ENCODE data around the gene SEPSECS.

The SEPSECS gene

DNA sequence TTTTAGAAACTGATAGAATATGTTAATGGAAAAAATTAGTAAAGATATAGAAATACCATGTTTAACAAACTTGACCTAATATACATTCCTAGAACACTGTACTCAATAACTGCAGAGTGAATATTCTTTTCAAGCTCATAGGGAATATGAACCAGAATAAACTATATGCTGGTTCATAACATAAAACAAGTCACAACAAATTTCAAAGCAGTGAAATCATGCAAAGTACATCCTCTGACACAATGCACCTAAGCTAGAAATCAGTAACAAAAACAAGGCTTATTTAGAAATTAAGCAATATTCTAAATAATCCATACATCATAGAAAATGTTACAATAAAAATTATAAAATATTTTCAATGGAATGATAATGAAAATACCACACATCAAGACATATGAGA is 9.2 kb upstream of the SEPSECS start:
- TF ChIP-seq POLR2A (IDR thresholded peaks at IDR 0.05; ENCODE audit: low read length): no peak
- no peak for TF ChIP-seq GATA1 (IDR thresholded peaks at IDR 0.05; ENCODE audit: low read depth, low read length)
- no peak for DNase-seq

DNA sequence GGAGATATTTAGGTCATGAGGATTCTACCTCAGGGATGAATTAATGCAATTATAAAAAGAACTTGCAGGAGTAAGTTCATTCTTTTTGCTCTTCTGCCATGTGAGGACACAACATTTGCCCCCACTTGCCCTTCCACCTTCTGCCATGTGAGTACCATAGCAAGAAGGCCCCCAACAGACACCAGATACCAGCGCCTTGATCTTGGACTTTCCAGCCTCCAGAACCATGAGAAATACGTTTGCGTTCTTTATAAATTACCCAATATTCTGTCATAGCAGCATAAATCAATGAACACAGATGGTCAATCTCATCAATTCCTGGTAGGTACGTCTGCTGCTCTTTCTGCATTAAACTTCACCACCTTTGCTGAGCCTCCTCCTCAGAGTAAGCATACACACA is 5.7 kb upstream of the SEPSECS start:
- DNase-seq: no peak
- TF ChIP-seq GATA1 (IDR thresholded peaks at IDR 0.05; ENCODE audit: low read depth, low read length) (no peak), POLR2A (IDR thresholded peaks at IDR 0.05; ENCODE audit: low read length) (no peak)

DNA sequence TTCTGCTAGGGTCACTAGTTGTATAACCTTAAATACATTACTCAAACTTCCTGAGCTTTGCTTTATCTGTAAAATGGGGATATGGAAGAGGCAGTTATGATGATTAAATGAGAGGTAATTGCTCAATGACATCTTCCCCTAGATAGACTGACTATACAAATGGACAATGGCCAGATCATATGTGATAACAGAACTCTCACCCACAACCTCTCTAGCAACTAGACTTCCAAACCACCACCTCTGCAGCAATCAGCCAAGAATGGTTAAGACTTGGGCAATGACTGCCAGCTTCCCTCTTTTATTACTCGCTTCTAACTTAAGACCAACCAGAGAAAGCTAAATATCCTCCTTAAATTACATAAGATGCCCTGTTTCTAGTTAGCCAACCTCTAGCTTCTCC is 2.9 kb upstream of the SEPSECS start:
- no peak for DNase-seq
- no peak for TF ChIP-seq POLR2A (IDR thresholded peaks at IDR 0.05; ENCODE audit: low read length)
- no peak for TF ChIP-seq GATA1 (IDR thresholded peaks at IDR 0.05; ENCODE audit: low read depth, low read length)

DNA sequence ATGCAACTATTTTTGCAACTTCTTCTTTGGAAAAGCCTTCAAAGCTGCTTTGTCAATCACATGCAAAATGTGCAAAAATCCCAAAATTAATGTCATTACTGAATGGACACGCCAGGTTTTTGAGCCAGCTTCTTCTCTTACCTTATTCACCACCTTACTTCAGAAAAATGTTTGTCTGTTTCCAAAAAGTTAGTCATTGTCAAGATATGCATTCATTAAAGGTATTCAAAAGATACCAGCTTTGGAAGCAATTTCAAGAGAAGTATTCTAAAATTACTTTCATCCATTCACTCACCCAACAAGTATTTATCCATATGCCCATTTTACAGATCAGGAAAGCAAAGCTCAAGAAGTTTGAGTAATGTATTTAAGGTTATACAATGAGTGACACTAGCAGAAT is 2.3 kb upstream of the SEPSECS start:
- TF ChIP-seq POLR2A (IDR thresholded peaks at IDR 0.05; ENCODE audit: low read length) (no peak), GATA1 (IDR thresholded peaks at IDR 0.05; ENCODE audit: low read depth, low read length) (no peak)
- no peak for DNase-seq

DNA sequence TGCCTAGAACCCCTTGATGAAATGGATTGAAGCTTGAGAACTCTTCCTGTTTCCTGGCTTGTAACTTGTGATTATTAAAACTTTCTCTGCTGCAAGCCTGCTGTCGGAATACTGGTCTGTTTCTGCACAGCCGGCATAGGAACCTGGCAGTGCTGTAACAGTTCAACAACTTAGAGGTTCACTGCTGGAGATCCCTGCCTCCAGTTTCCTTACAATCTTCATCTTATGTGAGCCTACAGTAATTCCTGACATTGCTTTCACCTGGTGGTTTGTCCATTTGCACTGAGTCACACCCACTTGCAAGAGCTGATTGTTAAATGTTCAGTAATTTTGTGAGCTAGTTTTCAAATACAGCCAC is 1.3 kb upstream of the SEPSECS start:
- TF ChIP-seq POLR2A (IDR thresholded peaks at IDR 0.05; ENCODE audit: low read length): no peak
- TF ChIP-seq GATA1 (IDR thresholded peaks at IDR 0.05; ENCODE audit: low read depth, low read length): no peak
- DNase-seq: peak; percentile 44 to 49

- TF ChIP-seq POLR2A (IDR thresholded peaks at IDR 0.05; ENCODE audit: low read length): peak; percentile 88
- no peak for TF ChIP-seq GATA1 (IDR thresholded peaks at IDR 0.05; ENCODE audit: low read depth, low read length)
- DNase-seq: peak; percentile 67 to 81
Observed at GRCh38 chr4:25160714-25161592, 704 bp upstream of the SEPSECS start.

DNA sequence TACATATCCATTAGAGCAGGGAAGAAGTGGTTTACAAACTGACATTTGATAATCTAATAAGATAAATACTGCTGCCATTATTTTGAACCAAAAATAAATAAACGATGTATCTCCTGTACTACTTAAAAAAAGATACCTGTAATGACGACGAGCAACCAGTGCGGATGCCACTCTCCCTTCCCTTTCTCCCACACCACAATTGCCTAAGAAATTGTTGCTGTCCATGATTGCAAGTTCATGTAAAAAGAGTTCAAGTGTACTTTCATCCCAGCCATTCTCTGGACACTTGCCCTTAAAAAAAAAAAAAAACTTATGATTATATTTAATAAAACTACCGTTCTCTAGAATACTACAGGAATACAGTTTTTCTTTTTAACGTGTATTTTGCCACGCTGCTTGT is 1.4 kb downstream of the SEPSECS start:
- DNase-seq: peak in 1 of 2 experiments; percentile 20
- TF ChIP-seq POLR2A (IDR thresholded peaks at IDR 0.05; ENCODE audit: low read length): no peak
- TF ChIP-seq GATA1 (IDR thresholded peaks at IDR 0.05; ENCODE audit: low read depth, low read length): no peak

GRCh38 chr4:25157081-25157480 is 3.2 kb downstream of the SEPSECS start:
- TF ChIP-seq GATA1 (IDR thresholded peaks at IDR 0.05; ENCODE audit: low read depth, low read length) (no peak), POLR2A (IDR thresholded peaks at IDR 0.05; ENCODE audit: low read length) (no peak)
- DNase-seq: no peak

- DNase-seq: no peak
- TF ChIP-seq GATA1 (IDR thresholded peaks at IDR 0.05; ENCODE audit: low read depth, low read length) (no peak), POLR2A (IDR thresholded peaks at IDR 0.05; ENCODE audit: low read length) (no peak)
Observed at GRCh38 chr4:25155947-25156346, 4.3 kb downstream of the SEPSECS start.

DNA sequence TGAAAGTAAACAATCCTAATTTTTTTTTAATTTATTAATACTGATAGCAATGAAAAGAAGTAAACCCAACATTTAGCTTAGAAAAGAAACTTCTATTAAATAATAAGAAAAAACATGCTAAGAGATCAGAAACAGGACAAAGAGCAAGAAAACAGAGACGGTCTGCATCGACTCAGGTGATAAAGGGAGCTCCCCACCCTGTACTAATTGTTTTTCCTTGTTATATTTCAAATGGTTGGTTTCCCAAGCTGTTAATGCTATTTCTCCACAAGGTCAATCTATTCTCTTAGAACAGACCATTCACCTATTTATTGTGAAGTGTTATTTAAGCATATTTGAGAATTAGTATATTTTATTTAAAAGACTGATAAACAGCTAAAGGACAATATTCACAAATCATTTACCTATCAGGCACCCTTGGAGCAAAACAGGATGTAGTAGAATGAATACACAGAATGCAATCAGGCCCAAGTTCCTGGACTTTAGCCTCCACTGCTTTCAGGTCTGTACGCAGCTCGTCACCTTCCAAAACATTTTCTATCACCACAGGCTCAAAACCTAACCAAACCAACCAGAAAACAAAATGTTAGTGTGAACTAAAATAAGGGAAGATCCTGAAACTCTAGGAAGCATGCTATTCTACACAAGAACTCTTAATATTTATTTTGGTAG is 5.5 kb downstream of the SEPSECS start:
- no peak for TF ChIP-seq POLR2A (IDR thresholded peaks at IDR 0.05; ENCODE audit: low read length)
- no peak for TF ChIP-seq GATA1 (IDR thresholded peaks at IDR 0.05; ENCODE audit: low read depth, low read length)
- no peak for DNase-seq

DNA sequence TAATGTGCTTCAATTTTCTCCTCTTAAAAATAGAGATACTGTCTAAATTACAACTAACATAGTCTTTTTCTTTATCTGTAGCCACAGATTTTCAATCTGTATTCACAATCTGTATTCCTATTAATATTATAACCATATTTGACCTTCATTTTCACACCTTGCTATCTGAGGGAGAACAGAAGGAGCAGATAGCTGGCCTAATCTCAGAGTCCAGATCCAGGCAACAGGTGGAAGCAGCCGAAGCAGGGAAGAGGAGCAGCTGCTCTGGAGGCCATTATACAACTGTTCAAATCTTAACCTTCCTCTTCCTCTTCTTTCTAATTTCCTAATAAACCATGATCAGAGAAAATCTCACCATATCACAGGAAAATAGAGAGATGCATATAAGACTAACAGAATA is 14.2 kb downstream of the SEPSECS start:
- TF ChIP-seq GATA1 (IDR thresholded peaks at IDR 0.05; ENCODE audit: low read depth, low read length) (no peak), POLR2A (IDR thresholded peaks at IDR 0.05; ENCODE audit: low read length) (no peak)
- DNase-seq: peak; percentile 2 to 59

DNA sequence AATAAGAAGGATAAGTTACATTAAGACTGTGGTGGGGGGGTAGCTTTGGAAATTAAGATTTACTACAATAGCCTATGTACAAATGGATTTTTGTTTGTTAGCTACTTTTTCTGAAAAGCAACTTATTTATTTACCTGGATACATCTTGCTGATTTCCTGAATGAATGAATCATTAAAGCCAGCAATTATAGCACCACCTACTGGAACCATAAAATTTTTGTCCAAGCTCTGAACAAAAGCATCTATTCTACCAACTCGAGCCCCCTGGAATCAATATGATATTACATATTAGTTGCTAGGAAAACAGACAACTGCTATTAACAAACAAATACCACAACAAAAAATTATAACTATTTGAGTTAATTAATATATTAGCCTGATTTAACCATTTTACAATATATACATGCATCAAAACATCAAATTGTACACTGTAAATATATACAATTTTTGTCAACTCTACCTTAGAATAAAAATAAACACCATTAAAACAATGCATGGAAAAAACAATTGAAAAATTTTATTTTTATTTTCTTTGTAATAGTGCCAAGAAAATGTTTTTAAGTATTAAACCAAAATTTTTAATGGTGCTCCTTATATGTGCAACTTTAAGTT is 15.3 kb downstream of the SEPSECS start:
- TF ChIP-seq GATA1 (IDR thresholded peaks at IDR 0.05; ENCODE audit: low read depth, low read length) (no peak), POLR2A (IDR thresholded peaks at IDR 0.05; ENCODE audit: low read length) (no peak)
- peak; percentile 11 to 46 for DNase-seq

- TF ChIP-seq GATA1 (IDR thresholded peaks at IDR 0.05; ENCODE audit: low read depth, low read length): no peak
Observed at GRCh38 chr4:25142468-25142867, 17.8 kb downstream of the SEPSECS start.

GRCh38 chr4:25141592-25141991 is 18.7 kb downstream of the SEPSECS start:
- DNase-seq: no peak

More at GRCh38 chr4:25142468-25142867, 17.8 kb downstream of the SEPSECS start:
- no peak for DNase-seq

More at GRCh38 chr4:25141592-25141991, 18.7 kb downstream of the SEPSECS start:
- TF ChIP-seq GATA1 (IDR thresholded peaks at IDR 0.05; ENCODE audit: low read depth, low read length) (no peak), POLR2A (IDR thresholded peaks at IDR 0.05; ENCODE audit: low read length) (no peak)

Data from erythroblast (primary cell).